Esophagus (tissue), 2 donors: ENCODE measurements around the gene CLPX. TPM values are rescaled to one million over a fixed set of nuclear protein-coding genes. Genes with fewer than 3 reads are reported as not detected.

Experiments used
- H3K27ac ChIP-seq, 2 donors: one replicate each; pipeline ENCODE4 v1.5.1; 2013; ENCODE audit warnings: low read depth in 2 of 2, mild to moderate bottlenecking in 2 of 2, inconsistent platforms in 1 of 2, low read length in 1 of 2, moderate library complexity in 1 of 2
- H3K27me3 ChIP-seq, 2 donors: one replicate each; pipeline ENCODE4 v1.6.1; 2013; ENCODE audit warnings: low read length in 2 of 2, control low read depth in 1 of 2, mild to moderate bottlenecking in 1 of 2; ENCODE audit not compliant: insufficient read depth in 2 of 2, control insufficient read depth in 1 of 2
- H3K36me3 ChIP-seq, 2 donors: one replicate each; pipeline ENCODE4 v1.6.1; 2013; ENCODE audit warnings: low read length in 1 of 2; ENCODE audit not compliant: control insufficient read depth in 2 of 2, insufficient read depth in 2 of 2
- H3K4me1 ChIP-seq, 2 donors: one replicate each; pipeline ENCODE4 v1.6.1; 2013; ENCODE audit warnings: low read length in 1 of 2; ENCODE audit not compliant: control insufficient read depth in 2 of 2, insufficient read depth in 2 of 2
- H3K4me3 ChIP-seq, 2 donors: one replicate each; pipeline ENCODE4 v1.5.1; 2013; ENCODE audit warnings: low read length in 2 of 2, mild to moderate bottlenecking in 2 of 2, low read depth in 1 of 2, moderate library complexity in 1 of 2
- H3K9me3 ChIP-seq, 2 donors: one replicate each; pipeline ENCODE4 v1.6.1; 2013; ENCODE audit warnings: mild to moderate bottlenecking in 2 of 2, low read depth in 1 of 2, low read length in 1 of 2, moderate library complexity in 1 of 2; ENCODE audit not compliant: control insufficient read depth in 2 of 2, insufficient read depth in 1 of 2
- WGBS, 2 donors: extraction: QIAGEN DNeasy Blood & Tissue Kit; methylation state at CpG; one replicate each; pipeline ENCODE4 v1.1.7; 2013; 5-methylcytosine and 5-hydroxymethylcytosine counted together
- polyA plus RNA-seq, 2 donors: library from polyadenylated mRNA; stranded (reverse); fragments of 200-250 nt; gene quantifications; one replicate each; pipeline ENCODE4 v1.2.3, GENCODE V29; 2013
- donor health status: healthy with polysubstance abuse.
- donor health status: Bipolar disorder and iron deficiency.

CLPX gene
- polyA plus RNA-seq, 2 donors = 17.9 to 23.4 TPM

GRCh38 chr15:65115542-65115941 is 69.6 kb downstream of the CLPX start:
- 85 to 87% methylated on average over 5 of the region's 5 CpGs for WGBS, 2 donors

DNA sequence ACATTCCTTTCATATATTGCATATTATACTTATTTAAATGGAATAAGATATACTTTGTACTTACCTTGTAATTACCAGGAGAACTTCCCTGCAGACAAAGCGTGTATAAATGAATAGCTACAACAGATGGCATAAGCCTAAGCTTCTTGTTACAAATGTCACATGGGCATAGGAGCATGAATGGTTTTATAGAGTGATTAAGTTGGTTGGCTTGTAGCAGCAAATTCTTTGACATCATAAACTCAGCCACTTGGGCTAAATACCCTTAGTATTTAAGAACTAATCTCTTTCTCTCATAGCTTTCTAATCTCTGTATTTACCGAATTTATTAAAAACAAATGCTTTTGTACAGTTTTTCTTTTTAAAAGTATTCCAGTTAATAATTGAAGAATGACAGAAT is 70.1 kb downstream of the CLPX start, which contains the start of gene UBAP1L:
Gene UBAP1L (minus strand): TSS at position 115 of the 400 bp plus-strand sequence. CDS start 8,985 bp downstream, outside the sequence.
- no peak within 1 kb of the TSS for H3K27ac ChIP-seq
- no peaks in the 10 kb centered on the region for H3K9me3 ChIP-seq
- peaks cover 11 to 15% of the 10 kb centered on the region in 2 donors for H3K36me3 ChIP-seq
- no peaks in the 10 kb centered on the region for H3K4me1 ChIP-seq
- 83 to 88% methylated on average over 2 of the region's 2 CpGs for WGBS, 2 donors
- no peaks in the 10 kb centered on the region for H3K27me3 ChIP-seq
- H3K4me3 ChIP-seq = no peak within 1 kb of the TSS

More at GRCh38 chr15:65115542-65115941, 69.6 kb downstream of the CLPX start:
- no peaks in the 10 kb centered on the region for H3K27me3 ChIP-seq
- peaks cover 11 to 15% of the 10 kb centered on the region in 2 donors for H3K36me3 ChIP-seq
- no peak overlapping the region for H3K27ac ChIP-seq
- no peak overlapping the region for H3K4me3 ChIP-seq
- no peaks in the 10 kb centered on the region for H3K4me1 ChIP-seq
- H3K9me3 ChIP-seq = no peaks in the 10 kb centered on the region

- no peaks in the 10 kb centered on the region for H3K4me1 ChIP-seq
- H3K9me3 ChIP-seq = no peaks in the 10 kb centered on the region
- 40 to 42% methylated on average over 3 of the region's 3 CpGs for WGBS, 2 donors
- no peak overlapping the region for H3K4me3 ChIP-seq
- no peaks in the 10 kb centered on the region for H3K27me3 ChIP-seq
- H3K27ac ChIP-seq = peak overlapping the region in 1 of 2 donors; percentile 52
- peaks cover 3 to 7% of the 10 kb centered on the region in 2 donors for H3K36me3 ChIP-seq
Observed at GRCh38 chr15:65110676-65111292, 74.4 kb downstream of the CLPX start.

DNA sequence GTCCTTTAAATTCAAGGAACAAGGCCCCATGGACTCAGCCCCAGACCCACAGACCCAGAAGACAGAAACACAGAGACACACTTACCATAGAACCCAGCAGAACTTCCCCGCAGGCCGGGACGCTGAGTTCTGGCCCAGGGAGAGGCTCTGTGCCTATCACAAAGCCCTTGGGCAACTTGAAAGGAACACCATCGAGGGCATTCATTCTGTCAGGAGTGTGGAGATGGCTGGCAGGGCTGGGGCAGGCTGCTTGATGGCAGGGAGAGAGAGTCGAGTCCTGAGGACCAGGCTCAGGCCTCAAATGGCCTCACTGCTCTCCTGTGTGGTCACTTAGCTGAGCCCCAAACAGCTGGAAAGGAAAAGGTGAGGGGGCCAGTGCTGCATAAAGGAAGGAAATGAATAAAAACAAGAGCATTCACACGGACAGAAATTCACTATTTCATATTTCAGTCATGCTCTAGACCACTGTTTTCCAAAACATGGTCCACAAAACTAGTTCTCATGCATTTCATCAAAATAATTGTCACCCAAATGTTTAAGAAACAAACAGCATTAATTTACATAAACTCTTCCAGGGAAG is 79.0 kb downstream of the CLPX start:
- peaks cover 0 to 7% of the 10 kb centered on the region in 2 donors for H3K4me1 ChIP-seq

DNA sequence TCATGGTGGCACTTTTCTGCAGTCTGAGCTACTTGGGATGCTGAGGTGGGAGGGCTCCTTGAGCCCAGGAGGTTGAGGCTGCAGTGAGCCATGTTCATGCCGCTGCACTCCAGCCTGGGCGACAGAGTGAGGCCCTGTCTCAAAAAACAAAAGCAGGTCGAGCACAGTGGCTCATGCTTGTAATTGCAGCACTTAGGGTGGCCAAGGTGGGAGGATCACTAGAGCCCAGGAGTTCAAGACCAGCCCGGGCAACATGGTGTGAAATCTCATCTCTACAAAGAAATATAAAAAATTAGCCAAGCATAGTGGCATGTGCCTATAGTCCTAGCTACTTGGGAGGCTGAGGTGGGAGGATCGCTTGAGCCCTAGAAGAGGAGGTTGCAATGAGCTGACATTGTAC is 80.1 kb downstream of the CLPX start:
- WGBS, 2 donors = 87 to 91% methylated on average over 5 of the region's 5 CpGs
- Histone ChIP-seq H3K9me3 (no peaks in the 10 kb centered on the region), H3K27ac (no peak overlapping the region), H3K4me3 (no peak overlapping the region), H3K4me1 (peaks cover 0 to 11% of the 10 kb centered on the region in 2 donors), H3K36me3 (peaks cover 0 to 13% of the 10 kb centered on the region in 2 donors), H3K27me3 (no peaks in the 10 kb centered on the region)

More for the DNA sequence above, 79.0 kb downstream of the CLPX start:
- H3K9me3 ChIP-seq = no peaks in the 10 kb centered on the region
- H3K4me3 ChIP-seq = no peak overlapping the region
- no peaks in the 10 kb centered on the region for H3K27me3 ChIP-seq
- 76 to 85% methylated on average over 6 of the region's 6 CpGs for WGBS, 2 donors
- H3K27ac ChIP-seq = no peak overlapping the region
- peaks cover 0 to 10% of the 10 kb centered on the region in 2 donors for H3K36me3 ChIP-seq

DNA sequence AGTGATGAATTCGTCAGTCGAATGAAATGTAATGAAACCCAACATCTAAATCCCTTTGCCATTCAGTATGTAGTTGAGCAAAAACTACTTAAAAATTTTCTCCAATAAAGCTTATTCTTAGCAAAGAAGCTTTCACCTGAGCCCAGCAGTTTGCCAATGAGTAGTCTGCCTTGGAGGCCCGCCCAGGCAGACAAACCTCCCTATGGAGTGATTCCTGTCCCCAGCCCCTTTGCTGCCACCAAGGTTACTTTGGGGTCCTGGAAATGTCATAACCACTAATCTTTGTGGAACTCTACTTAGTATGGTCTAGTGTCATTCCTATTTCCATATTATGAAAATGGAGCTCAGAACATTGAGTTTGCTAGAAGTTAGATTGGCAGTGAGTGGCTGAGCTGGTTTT is 82.2 kb downstream of the CLPX start:
- Histone ChIP-seq H3K9me3 (no peaks in the 10 kb centered on the region), H3K4me3 (no peak overlapping the region), H3K4me1 (peaks cover 0 to 11% of the 10 kb centered on the region in 2 donors), H3K27me3 (no peaks in the 10 kb centered on the region), H3K36me3 (peaks cover 5 to 22% of the 10 kb centered on the region in 2 donors), H3K27ac (no peak overlapping the region)
- 96 to 98% methylated on average over 3 of the region's 3 CpGs for WGBS, 2 donors

- Histone ChIP-seq H3K4me3 (no peak overlapping the region), H3K36me3 (peaks cover 5 to 27% of the 10 kb centered on the region in 2 donors), H3K27me3 (no peaks in the 10 kb centered on the region), H3K9me3 (no peaks in the 10 kb centered on the region), H3K27ac (peak overlapping the region; percentile 69 to 89), H3K4me1 (peaks cover 0 to 11% of the 10 kb centered on the region in 2 donors)
- WGBS, 2 donors = 63 to 77% methylated on average over 41 to 75 of the region's 75 CpGs
Observed at GRCh38 chr15:65101891-65102708, 83.0 kb downstream of the CLPX start.

GRCh38 chr15:65101411-65101890 is 83.7 kb downstream of the CLPX start:
- H3K27ac ChIP-seq = peak overlapping the region; percentile 69 to 89
- H3K9me3 ChIP-seq = no peaks in the 10 kb centered on the region
- peaks cover 5 to 27% of the 10 kb centered on the region in 2 donors for H3K36me3 ChIP-seq
- 25 to 41% methylated on average over 9 of the region's 9 CpGs for WGBS, 2 donors
- H3K4me3 ChIP-seq = no peak overlapping the region
- peaks cover 0 to 11% of the 10 kb centered on the region in 2 donors for H3K4me1 ChIP-seq
- H3K27me3 ChIP-seq = no peaks in the 10 kb centered on the region

- no peaks in the 10 kb centered on the region for H3K9me3 ChIP-seq
- no peak overlapping the region for H3K4me3 ChIP-seq
- peaks cover 5 to 22% of the 10 kb centered on the region in 2 donors for H3K36me3 ChIP-seq
- H3K27ac ChIP-seq = peak overlapping the region; percentile 69 to 89
- H3K27me3 ChIP-seq = no peaks in the 10 kb centered on the region
- 49 to 52% methylated on average over 7 of the region's 7 CpGs for WGBS, 2 donors
- H3K4me1 ChIP-seq = peaks cover 0 to 12% of the 10 kb centered on the region in 2 donors
Observed at GRCh38 chr15:65100442-65100841, 84.7 kb downstream of the CLPX start.
